Measurements from ENCODE around the gene TBC1D3I.
"Not testable (repeated sequence)": the region's sequence is repeated elsewhere in the genome, so short reads cannot be mapped to it uniquely, and the experiment has no call there.

TBC1D3I gene

GRCh38 chr17:36213695-36214094, 50.7 kb downstream of the TBC1D3I start:
- no peak for TF ChIP-seq CTCF (IDR thresholded peaks at IDR 0.05; ENCODE audit: control insufficient read depth, extremely low read depth, insufficient read depth)

GRCh38 chr17:36212966-36213365, 51.4 kb downstream of the TBC1D3I start:
- no peak for TF ChIP-seq CTCF (IDR thresholded peaks at IDR 0.05; ENCODE audit: control insufficient read depth, extremely low read depth, insufficient read depth)
- no peak overlapping the region for H3K4me3 ChIP-seq (ENCODE audit: low read depth, low read length)
- no peak for DNase-seq (ENCODE audit: low read depth)

More at GRCh38 chr17:36213695-36214094, 50.7 kb downstream of the TBC1D3I start:
- DNase-seq (ENCODE audit: low read depth) = no peak
- H3K4me3 ChIP-seq (ENCODE audit: low read depth, low read length) = no peak overlapping the region

GRCh38 chr17:36212272-36212605, 52.1 kb downstream of the TBC1D3I start:
- no peak for TF ChIP-seq CTCF (IDR thresholded peaks at IDR 0.05; ENCODE audit: control insufficient read depth, extremely low read depth, insufficient read depth)
- DNase-seq (ENCODE audit: low read depth) = no peak
- no peak overlapping the region for H3K4me3 ChIP-seq (ENCODE audit: low read depth, low read length)

- not testable (repeated sequence) for H3K4me3 ChIP-seq (ENCODE audit: low read depth, low read length)
These were observed 52.7 kb downstream of the TBC1D3I start for GRCh38 chr17:36211484-36212271.

GRCh38 chr17:36210439-36211211, 53.7 kb downstream of the TBC1D3I start, which contains the start of gene CCL4L2:
Gene CCL4L2 (plus strand): TSS chr17:36211063.
- H3K4me3 ChIP-seq (ENCODE audit: low read depth, low read length); DNase-seq (ENCODE audit: low read depth): not testable (repeated sequence)

More at GRCh38 chr17:36211484-36212271, 52.7 kb downstream of the TBC1D3I start:
- not testable (repeated sequence) for DNase-seq (ENCODE audit: low read depth)

GRCh38 chr17:36209575-36209974, 54.8 kb downstream of the TBC1D3I start:
- DNase-seq (ENCODE audit: low read depth) = no peak
- no peak for TF ChIP-seq CTCF (IDR thresholded peaks at IDR 0.05; ENCODE audit: control insufficient read depth, extremely low read depth, insufficient read depth)
- no peak overlapping the region for H3K4me3 ChIP-seq (ENCODE audit: low read depth, low read length)

- DNase-seq (ENCODE audit: low read depth); H3K4me3 ChIP-seq (ENCODE audit: low read depth, low read length): not testable (repeated sequence)
These were observed 57.0 kb downstream of the TBC1D3I start for GRCh38 chr17:36207383-36207782.

GRCh38 chr17:36206486-36206821, 57.9 kb downstream of the TBC1D3I start:
- not testable (repeated sequence) for H3K4me3 ChIP-seq (ENCODE audit: low read depth, low read length); DNase-seq (ENCODE audit: low read depth)
